SU-DHL-6 (cell line): Measurements from ENCODE around the gene ARHGEF1.
A peak's percentile ranks its signal among the peaks of the same experiment; 100 is the strongest.

ENCODE experiments used
- H2AFZ ChIP-seq: fragments of 200-600 bp; sonication (generic); 2 replicates; pipeline ENCODE4 v1.6.1; 2014; ENCODE audit warnings: low read depth, mild to moderate bottlenecking, moderate library complexity, mixed read lengths, antibody characterized with exemption, low read length; ENCODE audit not compliant: severe bottlenecking
- H3F3A ChIP-seq: fragments of 200-600 bp; shearing (Covaris generic); 2 replicates; pipeline ENCODE4 v1.6.0; 2016; ENCODE audit warnings: antibody characterized with exemption, mild to moderate bottlenecking; ENCODE audit not compliant: insufficient read depth
- H3K27ac ChIP-seq: fragments of 200-600 bp; sonication (generic); 2 replicates; pipeline ENCODE4 v1.5.1; 2016; ENCODE audit warnings: low read depth, mild to moderate bottlenecking, low read length, moderate library complexity, mixed read lengths
- H3K27me3 ChIP-seq: fragments of 200-600 bp; sonication (generic), shearing (Covaris generic); 2 replicates; pipeline ENCODE4 v1.6.0; 2014; ENCODE audit warnings: mild to moderate bottlenecking, low read length
- H3K36me3 ChIP-seq: fragments of 200-600 bp; sonication (generic); 2 replicates; pipeline ENCODE4 v1.6.1; 2014; ENCODE audit warnings: mild to moderate bottlenecking, low read length, mixed read lengths
- H3K4me2 ChIP-seq: fragments of 300-600, 200-600 bp; shearing (Covaris generic), sonication (generic); 2 replicates; pipeline ENCODE4 v1.6.0; 2014; ENCODE audit warnings: low read length, low read depth, mild to moderate bottlenecking; ENCODE audit not compliant: poor library complexity, severe bottlenecking
- H3K4me3 ChIP-seq: fragments of 200-600 bp; sonication (generic); 2 replicates; pipeline ENCODE4 v1.5.1; 2014; ENCODE audit warnings: antibody characterized with exemption, low read length, mild to moderate bottlenecking, mixed read lengths; ENCODE audit not compliant: insufficient read depth, poor library complexity, severe bottlenecking
- H3K79me2 ChIP-seq: fragments of 200-600 bp; sonication (generic); 2 replicates; pipeline ENCODE4 v1.6.1; 2014; ENCODE audit warnings: mild to moderate bottlenecking, low read length, moderate library complexity; ENCODE audit not compliant: insufficient read depth
- H3K9ac ChIP-seq: fragments of 200-600 bp; sonication (generic); 2 replicates; pipeline ENCODE4 v1.7.0; 2014; ENCODE audit warnings: mild to moderate bottlenecking, low read length
- H3K9me2 ChIP-seq: fragments of 200-600 bp; sonication (generic); replicated peaks from 2 replicates; pipeline ENCODE4 v1.6.1; 2014; ENCODE audit warnings: low read length; ENCODE audit not compliant: insufficient read depth
- H3K9me3 ChIP-seq: fragments of 200-600 bp; sonication (generic); 2 replicates; pipeline ENCODE4 v1.6.1; 2014; ENCODE audit warnings: low read length, mixed read lengths; ENCODE audit not compliant: insufficient read depth
- H4K20me1 ChIP-seq: fragments of 200-600 bp; sonication (generic); 2 replicates; pipeline ENCODE4 v1.6.1; 2014; ENCODE audit warnings: low read depth, mild to moderate bottlenecking, antibody characterized with exemption, low read length, moderate library complexity, mixed read lengths
- EZH2phosphoT487 ChIP-seq: fragments of 200-600 bp; sonication (generic), shearing (Covaris generic); conservative IDR thresholded peaks from 2 replicates; pipeline ENCODE4 v1.6.1; 2018; ENCODE audit warnings: mild to moderate bottlenecking, antibody characterized with exemption, low read length, moderate library complexity, mixed read lengths
- TF ChIP-seq, protein P1 (sequence below): fragments of 200-600 bp; sonication (generic); IDR thresholded peaks from one replicate; pipeline ENCODE4 v1.5.1; 2017; ENCODE audit warnings: antibody characterized with exemption, mild to moderate bottlenecking, low read length, moderate library complexity; ENCODE audit not compliant: insufficient read depth, poor library complexity, severe bottlenecking

The ARHGEF1 gene

DNA sequence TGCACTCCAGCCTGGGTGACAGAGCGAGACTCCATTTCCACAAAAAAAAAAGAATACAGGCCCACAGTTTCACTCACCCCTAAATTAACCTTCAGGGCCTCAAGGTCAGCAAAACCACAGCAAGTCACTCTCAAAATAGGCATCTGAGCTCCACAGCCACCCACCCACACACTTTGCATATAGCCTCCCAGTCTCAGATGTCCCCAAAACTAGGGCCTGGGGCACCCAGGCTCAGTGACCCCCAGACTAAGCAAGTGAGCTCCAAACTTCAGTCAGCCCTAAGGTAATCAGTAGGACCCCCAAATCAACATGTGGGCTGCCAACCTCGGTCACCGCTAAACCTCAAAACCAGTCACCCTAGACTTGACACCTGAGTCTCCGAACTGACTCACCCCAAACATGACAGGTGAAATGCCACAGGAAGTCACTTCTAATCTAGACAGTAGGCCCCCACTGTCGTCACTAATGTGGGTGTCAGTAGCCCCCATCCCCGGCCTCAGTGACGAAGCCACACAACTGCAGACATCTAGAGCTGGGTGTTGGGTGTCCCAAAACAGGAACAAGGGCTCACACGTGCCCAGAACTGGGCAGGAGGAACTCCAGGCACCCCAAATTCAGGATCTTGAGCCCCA, 62.3 kb downstream of the ARHGEF1 start:
- no peaks in the 10 kb centered on the region for H3K79me2 ChIP-seq
- peak overlapping the region; percentile 98 for H3K27ac ChIP-seq
- no peaks in the 10 kb centered on the region for H3K9me3 ChIP-seq
- no peak overlapping the region for H2AFZ ChIP-seq
- H3K27me3 ChIP-seq: no peaks in the 10 kb centered on the region
- H3K9me2 ChIP-seq: no peaks in the 10 kb centered on the region
- peaks cover 59% of the 10 kb centered on the region for H3F3A ChIP-seq
- H3K4me2 ChIP-seq: peak overlapping the region; percentile 83
- TF ChIP-seq EZH2phosphoT487: no peak
- H3K36me3 ChIP-seq: no peaks in the 10 kb centered on the region
- H3K4me3 ChIP-seq: no peak overlapping the region
- no peaks in the 10 kb centered on the region for H4K20me1 ChIP-seq
- H3K9ac ChIP-seq: peak overlapping the region; percentile 67

DNA sequence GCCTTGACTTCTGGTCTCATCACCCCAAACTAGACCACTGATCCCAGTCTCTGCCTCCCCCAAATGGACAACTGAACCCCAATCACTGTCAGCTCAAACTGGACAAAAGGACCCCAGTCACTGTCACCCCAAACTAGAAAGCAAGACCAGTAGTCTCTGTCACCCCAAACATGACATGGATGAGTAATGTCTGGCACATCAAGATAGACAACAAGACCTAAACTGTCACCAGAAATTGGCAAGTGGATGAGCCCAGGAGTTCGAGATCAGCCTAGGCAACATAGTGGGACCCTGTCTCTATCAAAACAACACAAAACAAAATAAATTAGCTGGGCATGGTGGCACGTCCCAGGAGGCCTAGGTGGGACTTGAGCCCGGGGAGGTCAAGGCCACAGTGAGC, 64.1 kb downstream of the ARHGEF1 start:
- peak overlapping the region; percentile 47 for H3K9ac ChIP-seq
- peak overlapping the region; percentile 98 for H3K27ac ChIP-seq
- no peak for TF ChIP-seq EZH2phosphoT487
- TF ChIP-seq, protein P1, sequence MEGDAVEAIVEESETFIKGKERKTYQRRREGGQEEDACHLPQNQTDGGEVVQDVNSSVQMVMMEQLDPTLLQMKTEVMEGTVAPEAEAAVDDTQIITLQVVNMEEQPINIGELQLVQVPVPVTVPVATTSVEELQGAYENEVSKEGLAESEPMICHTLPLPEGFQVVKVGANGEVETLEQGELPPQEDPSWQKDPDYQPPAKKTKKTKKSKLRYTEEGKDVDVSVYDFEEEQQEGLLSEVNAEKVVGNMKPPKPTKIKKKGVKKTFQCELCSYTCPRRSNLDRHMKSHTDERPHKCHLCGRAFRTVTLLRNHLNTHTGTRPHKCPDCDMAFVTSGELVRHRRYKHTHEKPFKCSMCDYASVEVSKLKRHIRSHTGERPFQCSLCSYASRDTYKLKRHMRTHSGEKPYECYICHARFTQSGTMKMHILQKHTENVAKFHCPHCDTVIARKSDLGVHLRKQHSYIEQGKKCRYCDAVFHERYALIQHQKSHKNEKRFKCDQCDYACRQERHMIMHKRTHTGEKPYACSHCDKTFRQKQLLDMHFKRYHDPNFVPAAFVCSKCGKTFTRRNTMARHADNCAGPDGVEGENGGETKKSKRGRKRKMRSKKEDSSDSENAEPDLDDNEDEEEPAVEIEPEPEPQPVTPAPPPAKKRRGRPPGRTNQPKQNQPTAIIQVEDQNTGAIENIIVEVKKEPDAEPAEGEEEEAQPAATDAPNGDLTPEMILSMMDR: no peak
- H2AFZ ChIP-seq: no peak overlapping the region
- no peaks in the 10 kb centered on the region for H3K36me3 ChIP-seq
- H4K20me1 ChIP-seq: no peaks in the 10 kb centered on the region
- no peaks in the 10 kb centered on the region for H3K27me3 ChIP-seq
- H3K79me2 ChIP-seq: no peaks in the 10 kb centered on the region
- H3K9me2 ChIP-seq: no peaks in the 10 kb centered on the region
- H3K4me3 ChIP-seq: no peak overlapping the region
- peak overlapping the region; percentile 61 for H3K4me2 ChIP-seq
- H3F3A ChIP-seq: peaks cover 47% of the 10 kb centered on the region
- H3K9me3 ChIP-seq: no peaks in the 10 kb centered on the region

DNA sequence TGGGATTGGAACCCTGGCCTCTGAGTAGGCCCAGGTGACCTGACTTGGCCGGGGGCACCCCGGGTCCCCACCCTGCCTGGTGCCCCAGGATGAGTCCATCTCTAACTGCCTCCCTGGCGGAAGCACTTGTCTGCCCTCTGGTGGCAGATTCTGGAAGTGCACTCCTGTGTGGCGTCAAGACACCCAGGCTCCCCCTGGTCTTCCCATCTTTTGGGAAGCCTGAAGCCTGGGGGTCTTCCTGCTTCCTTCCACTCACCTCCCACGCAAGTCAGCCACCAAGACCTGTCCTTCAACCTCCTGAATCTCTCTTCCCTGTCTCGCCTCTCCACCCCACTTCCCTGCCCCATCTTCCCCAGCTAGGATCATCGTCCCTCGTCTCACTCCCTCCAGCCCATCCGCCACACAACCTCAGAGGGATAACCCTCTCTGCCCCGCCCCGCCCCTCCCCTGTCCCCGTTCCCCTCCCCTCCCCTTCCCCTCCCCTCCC, 68.7 kb downstream of the ARHGEF1 start:
- Histone ChIP-seq H3K79me2 (no peaks in the 10 kb centered on the region), H3K9me3 (no peaks in the 10 kb centered on the region), H3K4me3 (no peak overlapping the region), H3F3A (peaks cover 31% of the 10 kb centered on the region), H3K27ac (peak overlapping the region; percentile 98), H3K27me3 (no peaks in the 10 kb centered on the region), H4K20me1 (no peaks in the 10 kb centered on the region), H2AFZ (no peak overlapping the region), H3K9ac (peak overlapping the region; percentile 35), H3K9me2 (no peaks in the 10 kb centered on the region), H3K4me2 (peak overlapping the region; percentile 17), H3K36me3 (no peaks in the 10 kb centered on the region)
- TF ChIP-seq, protein P1: peak; percentile 81
- no peak for TF ChIP-seq EZH2phosphoT487

DNA sequence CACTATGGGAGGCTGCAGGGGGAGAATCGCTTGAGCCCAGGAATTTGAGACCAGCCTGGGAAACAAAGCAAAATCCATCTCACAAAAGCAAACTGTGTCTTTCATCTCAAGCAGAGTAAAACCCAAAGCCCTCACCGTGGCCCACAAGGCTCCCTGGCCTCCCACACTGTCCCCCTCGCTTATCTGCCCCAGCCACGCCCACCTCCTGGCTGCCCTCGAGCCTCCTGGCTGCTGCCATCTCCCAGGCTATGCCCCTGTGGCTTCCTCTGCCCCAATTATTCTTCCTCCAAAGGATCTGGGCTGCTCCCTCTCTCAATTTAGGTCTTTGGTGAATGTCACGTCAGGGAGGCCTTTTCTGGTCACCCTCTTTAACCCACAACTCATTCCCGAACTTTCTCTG, 72.5 kb downstream of the ARHGEF1 start:
- Histone ChIP-seq H3K9me3 (no peaks in the 10 kb centered on the region), H3K27ac (peak overlapping the region; percentile 28), H3K36me3 (no peaks in the 10 kb centered on the region), H4K20me1 (no peaks in the 10 kb centered on the region), H3K9me2 (no peaks in the 10 kb centered on the region), H3K27me3 (no peaks in the 10 kb centered on the region), H2AFZ (no peak overlapping the region), H3K4me3 (no peak overlapping the region), H3K4me2 (no peak overlapping the region), H3K79me2 (no peaks in the 10 kb centered on the region; the same call in 1 of the 2 replicates), H3K9ac (no peak overlapping the region), H3F3A (peaks cover 23% of the 10 kb centered on the region)
- TF ChIP-seq, protein P1: no peak
- no peak for TF ChIP-seq EZH2phosphoT487
